GM12801 (cell line): ENCODE results near the gene ZNF570.

ENCODE experiments used
- CTCF ChIP-seq: IDR thresholded peaks from one replicate; pipeline ENCODE4 v1.5.1; 2011; ENCODE audit warnings: control low read depth; ENCODE audit not compliant: insufficient read length; ENCODE audit errors: extremely low read depth

ZNF570 gene

GRCh38 chr19:37472165-37472564 is 3.0 kb downstream of the ZNF570 start:
- no peak for TF ChIP-seq CTCF

GRCh38 chr19:37484406-37485168 is 15.4 kb downstream of the ZNF570 start:
- TF ChIP-seq CTCF = no peak

GRCh38 chr19:37492213-37492612 is 23.1 kb downstream of the ZNF570 start:
- TF ChIP-seq CTCF = no peak

GRCh38 chr19:37505958-37506386 is 36.8 kb downstream of the ZNF570 start:
- TF ChIP-seq CTCF = no peak

- TF ChIP-seq CTCF = no peak
Observed at GRCh38 chr19:37506387-37507166, 37.4 kb downstream of the ZNF570 start, which contains the start of gene ZNF793. Gene ZNF793, plus strand, starts transcription at chr19:37506939. Its CDS starts 16,501 bp downstream, at chr19:37523440.

- TF ChIP-seq CTCF = no peak
Observed at GRCh38 chr19:37507167-37507464, 38.0 kb downstream of the ZNF570 start.

- TF ChIP-seq CTCF = no peak
Observed at GRCh38 chr19:37511186-37511585, 42.0 kb downstream of the ZNF570 start.
